Gastroesophageal sphincter (tissue), 3 donors: ENCODE results near the gene CNTNAP4.

Source experiments
- POLR2A ChIP-seq, 2 donors: fragments of 450-650 bp; IDR thresholded peaks; one replicate each; pipeline ENCODE4 v1.6.1; 2017; ENCODE audit warnings: antibody characterized with exemption in 2 of 2, mild to moderate bottlenecking in 2 of 2, moderate library complexity in 1 of 2
- TF ChIP-seq, protein P1 (sequence below), 4 experiments: fragments of 200-600 bp in 2 of 4; fragments of 450-650 bp in 2 of 4; sonication (generic) in 1 of 4; IDR thresholded peaks; one replicate each; pipeline ENCODE4 v1.5.1; 2017 to 2019; ENCODE audit warnings: antibody characterized with exemption in 4 of 4, mild to moderate bottlenecking in 2 of 4, moderate library complexity in 2 of 4

DNA sequence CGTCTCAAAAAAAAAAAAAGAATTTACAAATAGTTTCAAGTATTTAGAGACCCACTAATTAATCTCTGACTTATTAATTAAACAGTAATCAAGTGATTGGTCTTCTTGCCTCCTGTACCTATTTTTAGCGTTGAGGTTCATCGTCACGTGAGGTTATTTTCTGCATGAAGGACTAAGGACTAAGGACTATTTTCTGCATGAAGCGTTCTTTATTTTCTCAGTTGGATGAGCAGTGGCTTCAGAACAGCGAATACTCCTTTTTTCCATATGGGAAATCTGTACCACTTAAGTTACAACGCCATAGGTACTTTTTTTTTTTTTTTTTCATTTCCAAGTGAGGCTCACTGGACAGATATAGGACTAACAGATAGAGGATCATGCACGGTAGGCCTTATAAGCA is 224.9 kb downstream of the CNTNAP4 start:
- TF ChIP-seq POLR2A (IDR thresholded peaks at IDR 0.05): no peak
- TF ChIP-seq, protein P1, sequence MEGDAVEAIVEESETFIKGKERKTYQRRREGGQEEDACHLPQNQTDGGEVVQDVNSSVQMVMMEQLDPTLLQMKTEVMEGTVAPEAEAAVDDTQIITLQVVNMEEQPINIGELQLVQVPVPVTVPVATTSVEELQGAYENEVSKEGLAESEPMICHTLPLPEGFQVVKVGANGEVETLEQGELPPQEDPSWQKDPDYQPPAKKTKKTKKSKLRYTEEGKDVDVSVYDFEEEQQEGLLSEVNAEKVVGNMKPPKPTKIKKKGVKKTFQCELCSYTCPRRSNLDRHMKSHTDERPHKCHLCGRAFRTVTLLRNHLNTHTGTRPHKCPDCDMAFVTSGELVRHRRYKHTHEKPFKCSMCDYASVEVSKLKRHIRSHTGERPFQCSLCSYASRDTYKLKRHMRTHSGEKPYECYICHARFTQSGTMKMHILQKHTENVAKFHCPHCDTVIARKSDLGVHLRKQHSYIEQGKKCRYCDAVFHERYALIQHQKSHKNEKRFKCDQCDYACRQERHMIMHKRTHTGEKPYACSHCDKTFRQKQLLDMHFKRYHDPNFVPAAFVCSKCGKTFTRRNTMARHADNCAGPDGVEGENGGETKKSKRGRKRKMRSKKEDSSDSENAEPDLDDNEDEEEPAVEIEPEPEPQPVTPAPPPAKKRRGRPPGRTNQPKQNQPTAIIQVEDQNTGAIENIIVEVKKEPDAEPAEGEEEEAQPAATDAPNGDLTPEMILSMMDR (IDR thresholded peaks at IDR 0.05): no peak
